GM18499 (cell line): Measurements from ENCODE around the gene PMFBP1.
"Not testable (repeated sequence)": the region's sequence is repeated elsewhere in the genome, so short reads cannot be mapped to it uniquely, and the experiment has no call there.

Source experiments
- ATAC-seq: cut with Tn5 transposase; IDR thresholded peaks from one replicate; pipeline ENCODE4 v1.9.1; 2021; ENCODE audit warnings: moderate number of reproducible peaks; ENCODE audit not compliant: insufficient read depth, unreplicated experiment

PMFBP1 gene

GRCh38 chr16:72075067-72075466 lies 96.9 kb downstream of the PMFBP1 start:
- ATAC-seq: not testable (repeated sequence)

- ATAC-seq: no peak
These were observed 98.3 kb downstream of the PMFBP1 start for GRCh38 chr16:72073560-72074230.

GRCh38 chr16:72072514-72073342 lies 99.2 kb downstream of the PMFBP1 start:
- no peak for ATAC-seq
